K562 (cell line): ENCODE data around the gene YPEL5. TPM values are rescaled to one million over a fixed set of nuclear protein-coding genes. Genes with fewer than 3 reads are reported as not detected.
A peak's percentile ranks its signal among the peaks of the same experiment; 100 is the strongest.

Source experiments
- ARID3A ChIP-seq: IDR thresholded peaks from 2 replicates; pipeline ENCODE4 v1.6.1; 2012; ENCODE audit warnings: low read depth, low read length, improper control_type of control experiment, borderline replicate concordance
- BRD4 ChIP-seq: fragments of 200-600 bp; sonication (generic); IDR thresholded peaks from 2 replicates; pipeline ENCODE4 v1.6.1; 2017; ENCODE audit warnings: inconsistent platforms
- CC2D1A ChIP-seq: fragments of 450-650 bp; IDR thresholded peaks from 2 replicates; pipeline ENCODE4 v1.6.1; 2017; ENCODE audit warnings: mild to moderate bottlenecking
- CXXC5 ChIP-seq: fragments of 250-450 bp; sonication (Bioruptor Pico); IDR thresholded peaks from 2 replicates; pipeline ENCODE4 v1.8.0; 2022; ENCODE audit warnings: inconsistent platforms, mild to moderate bottlenecking, moderate library complexity
- GTF2A2 ChIP-seq: IDR thresholded peaks from 2 replicates; pipeline ENCODE4 v1.6.1; 2016; ENCODE audit warnings: mild to moderate bottlenecking, missing genetic modification characterization, missing compliant biosample characterization
- GTF2F1 ChIP-seq: IDR thresholded peaks from 2 replicates; pipeline ENCODE4 v1.6.1; 2011; ENCODE audit warnings: low read depth, low read length, improper control_type of control experiment
- HLTF ChIP-seq: fragments of 450-650 bp; IDR thresholded peaks from 2 replicates; pipeline ENCODE4 v1.6.1; 2016
- MECOM ChIP-seq: fragments of 250-450 bp; sonication (Bioruptor Pico); IDR thresholded peaks from 2 replicates; pipeline ENCODE4 v1.8.0; 2022; ENCODE audit warnings: inconsistent platforms
- PHB2 ChIP-seq: fragments of 450-650 bp; IDR thresholded peaks from 2 replicates; pipeline ENCODE4 v1.6.1; 2017; ENCODE audit warnings: low read depth
- RFX7 ChIP-seq: fragments of 250-450 bp; sonication (Bioruptor Pico); IDR thresholded peaks from 2 replicates; pipeline ENCODE4 v1.5.1; 2021; ENCODE audit warnings: mild to moderate bottlenecking
- TEAD2 ChIP-seq: fragments of 450-650 bp; IDR thresholded peaks from 2 replicates; pipeline ENCODE4 v1.6.1; 2016; ENCODE audit warnings: missing genetic modification characterization, control low read depth, missing compliant biosample characterization
- ZBTB40 ChIP-seq, 2 experiments: fragments of 450-650 bp in 1 of 2; sonication (generic) in 1 of 2; formaldehyde crosslinking in 1 of 2; IDR thresholded peaks; 2 replicates each; pipeline versions ENCODE4 v1.7.1 to v1.9.0; 2016 to 2022; ENCODE audit warnings: inconsistent platforms in 1 of 2, mild to moderate bottlenecking in 1 of 2, missing genetic modification reagents in 1 of 2
- ZBTB7A ChIP-seq: IDR thresholded peaks from 2 replicates; pipeline ENCODE4 v1.6.1; 2011; ENCODE audit warnings: low read depth, mild to moderate bottlenecking, low read length, moderate library complexity, borderline replicate concordance; ENCODE audit not compliant: control insufficient read depth
- ZNF124 ChIP-seq: sonication (generic); formaldehyde crosslinking; IDR thresholded peaks from 2 replicates; pipeline ENCODE4 v1.8.1; 2022; ENCODE audit warnings: missing genetic modification reagents
- ZNF408 ChIP-seq: fragments of 250-450 bp; sonication (Bioruptor Pico); IDR thresholded peaks from 2 replicates; pipeline ENCODE4 v1.4.0; 2020; ENCODE audit warnings: low read depth, mild to moderate bottlenecking, moderate library complexity
- polyA plus RNA-seq, 8 experiments: library from polyadenylated mRNA; depleted of rRNA in 4 of 8; stranded (reverse) in 5 of 8; unstranded in 3 of 8; fragments of >200 nt; fragmentation: Nextera tagmentation in 2 of 8; fragmentation: Illumina TruSeq in 1 of 8; extraction: Ambion mirVana in 2 of 8; extraction: Trizol in 1 of 8; gene quantifications; 2 replicates each; pipeline versions ENCODE4 v1.2.1 to v1.2.3, GENCODE V29; 2011 to 2014; ENCODE audit warnings: inconsistent platforms in 1 of 8, missing spikeins in 1 of 8
- total RNA-seq, 7 experiments: library from RNA; depleted of rRNA in 6 of 7; stranded (reverse); fragments of >200 nt in 6 of 7; fragmentation: Illumina TruSeq in 2 of 7; extraction: Trizol in 2 of 7; gene quantifications; 2 replicates each; pipeline versions ENCODE4 v1.2.1 to v1.2.3, GENCODE V29; 2011 to 2021; ENCODE audit warnings: low replicate concordance in 1 of 7
- TF ChIP-seq, protein P1 (sequence below): sonication (generic); formaldehyde crosslinking; IDR thresholded peaks from 2 replicates; pipeline ENCODE4 v1.9.0; 2022; ENCODE audit warnings: mild to moderate bottlenecking, missing genetic modification reagents

Gene YPEL5
- total and polyA plus RNA-seq, 9 of the 15 experiments (the other 6 are each of a cell fraction or from before 2014, with no cell fraction given), result 5.4 to 34.4 (median 12.3) TPM

DNA sequence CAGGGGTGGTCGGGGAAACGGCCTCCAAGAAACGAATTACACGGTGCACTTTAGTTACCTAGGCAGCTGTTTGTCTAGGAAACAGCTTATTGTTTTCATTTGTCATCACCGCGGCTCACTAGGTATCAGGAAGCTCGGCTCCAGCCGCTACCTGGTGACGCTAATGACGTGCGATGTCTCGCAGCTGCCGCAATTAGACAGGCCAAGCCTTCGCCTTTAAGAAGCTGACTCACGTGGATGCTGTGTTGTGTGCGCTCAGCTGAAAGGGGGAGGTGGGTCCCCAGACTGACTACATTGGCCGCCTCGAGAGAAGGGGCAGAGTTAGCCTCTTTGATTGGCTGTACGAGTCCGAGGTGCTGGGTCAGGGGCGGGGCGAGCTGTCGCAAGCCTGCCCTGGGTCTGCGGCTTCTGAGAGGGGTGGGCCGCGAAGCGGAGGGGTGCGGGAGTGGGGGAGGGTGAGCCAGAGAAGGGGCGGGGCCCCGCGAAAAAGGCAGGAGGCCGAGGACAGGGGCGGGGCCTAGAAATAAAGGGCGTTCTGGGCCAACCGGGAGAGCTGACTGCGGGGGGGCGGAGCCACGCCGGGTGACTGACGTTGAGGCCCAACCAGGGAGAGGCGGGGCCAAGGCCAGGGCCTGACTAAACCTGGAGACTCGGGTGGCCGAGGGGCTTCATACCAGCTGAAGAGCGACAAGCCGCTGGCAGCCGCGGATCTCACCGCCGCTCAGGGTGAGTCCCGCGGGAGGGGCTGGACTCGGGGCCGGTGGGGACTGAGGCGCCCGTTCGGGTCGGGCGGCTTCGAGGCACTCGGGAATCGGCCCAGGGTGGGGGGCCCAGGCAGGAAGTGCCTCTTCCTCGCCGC, at the start of gene YPEL5 (continued):
- no peak for TF ChIP-seq BRD4
- no peak for TF ChIP-seq GTF2F1
- TF ChIP-seq, protein P1, sequence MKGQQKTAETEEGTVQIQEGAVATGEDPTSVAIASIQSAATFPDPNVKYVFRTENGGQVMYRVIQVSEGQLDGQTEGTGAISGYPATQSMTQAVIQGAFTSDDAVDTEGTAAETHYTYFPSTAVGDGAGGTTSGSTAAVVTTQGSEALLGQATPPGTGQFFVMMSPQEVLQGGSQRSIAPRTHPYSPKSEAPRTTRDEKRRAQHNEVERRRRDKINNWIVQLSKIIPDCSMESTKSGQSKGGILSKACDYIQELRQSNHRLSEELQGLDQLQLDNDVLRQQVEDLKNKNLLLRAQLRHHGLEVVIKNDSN, result peak; percentile 69
- TF ChIP-seq TEAD2 (tag), result no peak
- TF ChIP-seq ZBTB40 (IDR thresholded peaks at IDR 0.05), result 0 out of 2 replicates have a peak, but pooled peaks have one; percentile 24
- no peak for TF ChIP-seq ZBTB40 (CRISPR knock-in tag; IDR thresholded peaks at IDR 0.05)
- TF ChIP-seq ZNF124 (CRISPR knock-in tag), result no peak
- no peak for TF ChIP-seq ARID3A
- no peak for TF ChIP-seq ZNF408 (CRISPR knock-in tag)
- TF ChIP-seq ZBTB7A, result peak; percentile 15; the same call in 1 of the 2 replicates
- TF ChIP-seq HLTF, result no peak
- TF ChIP-seq CC2D1A, result no peak
- no peak for TF ChIP-seq PHB2
- no peak for TF ChIP-seq RFX7 (CRISPR knock-in tag)
- TF ChIP-seq GTF2A2 (tag), result no peak
- peak; percentile 82 for TF ChIP-seq CXXC5 (CRISPR knock-in tag)
- no peak for TF ChIP-seq MECOM (CRISPR knock-in tag)
